Caki2 (cell line): Measurements from ENCODE around the gene PPT1. TPM values are rescaled to one million over a fixed set of nuclear protein-coding genes. Genes with fewer than 3 reads are reported as not detected.
"Not testable (repeated sequence)": the region's sequence is repeated elsewhere in the genome, so short reads cannot be mapped to it uniquely, and the experiment has no call there.

Experiments used
- DNase-seq: peaks from one replicate; pipeline ENCODE4 v3.0.0-alpha.2; 2015; ENCODE audit warnings: low read depth
- in situ Hi-C: cut with HindIII; loops from 2 replicates; pipeline ENCODE4 v1.10.0; 2016; ENCODE audit warnings: low sequenced_read_pairs, low pct_unique_long_range_greater_than_20kb, mixed read lengths
- total RNA-seq: library from RNA; depleted of rRNA; stranded (reverse); fragments of >200 nt; shearing (Covaris generic); gene quantifications from 2 replicates; pipeline ENCODE4 v1.2.3, GENCODE V29; 2014; ENCODE audit warnings: low replicate concordance

The PPT1 gene
- total RNA-seq, 1 experiment from 2014 or later, result 141 TPM

- in situ Hi-C loops, result no loop called here
- DNase-seq, result no peak
Measured at GRCh38 chr1:40095806-40096205, 1.2 kb downstream of the PPT1 start.

- in situ Hi-C loops, result no loop called here
- no peak for DNase-seq
Measured at GRCh38 chr1:40094466-40095110, 2.5 kb downstream of the PPT1 start.

- in situ Hi-C loops, result no loop called here
- DNase-seq, result no peak
Measured at GRCh38 chr1:40092706-40093639, 4.1 kb downstream of the PPT1 start.

GRCh38 chr1:40092241-40092640 lies 4.8 kb downstream of the PPT1 start:
- in situ Hi-C loops, result no loop called here
- DNase-seq, result no peak

- in situ Hi-C loops, result no loop called here
- DNase-seq, result no peak
Measured at GRCh38 chr1:40090652-40091355, 6.2 kb downstream of the PPT1 start.

GRCh38 chr1:40084750-40085149 lies 12.3 kb downstream of the PPT1 start:
- in situ Hi-C loops, result not testable (repeated sequence)
- DNase-seq, result peak; percentile 64

GRCh38 chr1:40081871-40082270 lies 15.2 kb downstream of the PPT1 start:
- no peak for DNase-seq
- in situ Hi-C loops, result no loop called here

GRCh38 chr1:40079774-40080400 lies 17.2 kb downstream of the PPT1 start:
- no peak for DNase-seq
- in situ Hi-C loops, result no loop called here

- peak; percentile 47 for DNase-seq
- in situ Hi-C loops, result no loop called here
Measured at GRCh38 chr1:40078512-40079333, 18.3 kb downstream of the PPT1 start.

- no peak for DNase-seq
- in situ Hi-C loops, result no loop called here
Measured at GRCh38 chr1:40076895-40077312, 20.1 kb downstream of the PPT1 start.

- DNase-seq, result no peak
- in situ Hi-C loops, result no loop called here
Measured at GRCh38 chr1:40075266-40075665, 21.8 kb downstream of the PPT1 start.

GRCh38 chr1:40073062-40073461 lies 24.0 kb downstream of the PPT1 start:
- DNase-seq, result no peak
- in situ Hi-C loops, result no loop called here

GRCh38 chr1:40072142-40072541 lies 24.9 kb downstream of the PPT1 start:
- in situ Hi-C loops, result no loop called here
- no peak for DNase-seq

GRCh38 chr1:40067851-40068250 lies 29.2 kb downstream of the PPT1 start:
- in situ Hi-C loops, result no loop called here
- no peak for DNase-seq

- in situ Hi-C loops, result no loop called here
- DNase-seq, result no peak
Measured at GRCh38 chr1:40067023-40067422, 30.0 kb downstream of the PPT1 start.

GRCh38 chr1:40064797-40065499 lies 32.1 kb downstream of the PPT1 start:
- DNase-seq, result no peak
- in situ Hi-C loops, result no loop called here
